ENCODE data around the gene BHLHA15. TPM values are rescaled to one million over a fixed set of nuclear protein-coding genes. Genes with fewer than 3 reads are reported as not detected.

The BHLHA15 gene
- total RNA-seq (2021; fragmentation: NEBNext Ultra II Directional; extraction: Animal tissue kit (Norgen Biotek cat#: 25700)), result 2.7 and 3.5 TPM in 2 replicates
- polyA plus RNA-seq (2011; rRNA removed), result 1.1 and 2.2 TPM in 2 replicates
- polyA plus RNA-seq (2011; cell fraction: cytosol; rRNA removed), result 2.0 TPM
- 3.2 TPM for polyA plus RNA-seq (2011; cell fraction: nucleus; rRNA removed)
- 1.3 to 1.7 TPM (median 1.7 TPM) in 3 of 4 replicates, not detected in the other for polyA plus RNA-seq (2012, experiment 1 of 2)
- polyA plus RNA-seq (2012, experiment 2 of 2), result 0.67 TPM
- 3.8 TPM for polyA plus RNA-seq (2013, experiment 1 of 2)
- polyA plus RNA-seq (2013, experiment 2 of 2), result 3.4 TPM
- 0.39 TPM in 1 of 2 replicates, not detected in the other for polyA minus RNA-seq (2011; rRNA and poly(A)+ RNA removed)
- not detected for polyA minus RNA-seq (2011; cell fraction: cytosol; rRNA and poly(A)+ RNA removed)
- 2.1 TPM for polyA minus RNA-seq (2011; cell fraction: nucleus; rRNA and poly(A)+ RNA removed)
- long read RNA-seq, experiment 1, result 0 reads
- long read RNA-seq, experiment 2, result 0 reads

GRCh38 chr7:98211221-98211675 is at the start of gene BHLHA15:
TSS of gene BHLHA15 (plus strand) at chr7:98211439. CDS start at chr7:98212310, 871 bp downstream.
- Histone ChIP-seq H3K27me3 (replicated peaks in 1 of 4; ENCODE audit: control insufficient read depth in 3 of 4, extremely low read depth in 1 of 4, insufficient read depth in 3 of 4, low read length in 3 of 4) (no peaks in the 10 kb centered on the region), H3K4me1 (replicated peaks in 1 of 4; ENCODE audit: control insufficient read depth in 3 of 4, insufficient read depth in 4 of 4, low read length in 3 of 4) (peaks cover 0 to 5% (median 3%) of the 10 kb centered on the region in 4 experiments; a peak in 3 of 7 replicates), H4K5ac (ENCODE audit: insufficient read length, low read depth, low read length) (no peak within 1 kb of the TSS), H4K8ac (ENCODE audit: extremely low read depth, insufficient read depth, low read length) (no peak within 1 kb of the TSS; the same call in 1 of the 2 replicates), H3K36me3 (ENCODE audit: control insufficient read depth in 2 of 4, insufficient read depth in 4 of 4, low read length in 3 of 4) (peaks cover 0 to 8% (median 0%) of the 10 kb centered on the region in 4 experiments; a peak in 4 of 8 replicates), H4K20me1 (replicated peaks in 1 of 2; ENCODE audit: control insufficient read depth in 1 of 2, insufficient read depth in 2 of 2, low read length in 2 of 2) (peaks cover 0 to 3% of the 10 kb centered on the region in 2 experiments), H3K18ac (ENCODE audit: extremely low read depth, low read length) (no peak within 1 kb of the TSS; the same call in 1 of the 2 replicates), H3K4ac (replicated peaks; ENCODE audit: insufficient read length, low read depth, low read length) (peak within 1 kb of the TSS; percentile 85), H2AK5ac (ENCODE audit: low read depth, low read length) (no peak within 1 kb of the TSS), H3K4me2 (ENCODE audit: insufficient read depth in 1 of 2, low read depth in 2 of 2, low read length in 2 of 2) (peak within 1 kb of the TSS; percentile 56 to 59), H3K27ac (ENCODE audit: low read depth, low read length) (no peak within 1 kb of the TSS), H3K9me3 (ENCODE audit: insufficient read depth in 2 of 2, low read depth in 1 of 2, low read length in 1 of 2) (no peaks in the 10 kb centered on the region), H2BK15ac (ENCODE audit: low read length) (no peak within 1 kb of the TSS; the same call in 1 of the 2 replicates), H2BK5ac (ENCODE audit: low read depth, low read length) (no peak within 1 kb of the TSS), H2BK120ac (replicated peaks; ENCODE audit: low read depth, low read length) (no peak within 1 kb of the TSS), H3K79me2 (ENCODE audit: control insufficient read depth in 1 of 2, insufficient read depth in 2 of 2, low read length in 2 of 2) (no peaks in the 10 kb centered on the region), H2BK20ac (ENCODE audit: low read length) (no peak within 1 kb of the TSS), H3K14ac (ENCODE audit: insufficient read length) (no peak within 1 kb of the TSS), H3K9ac (replicated peaks in 1 of 4; ENCODE audit: extremely low read depth in 1 of 4, low read depth in 3 of 4, low read length in 3 of 4) (no peak within 1 kb of the TSS), H3K4me3 (ENCODE audit: extremely low read depth in 1 of 4, insufficient read depth in 2 of 4, low read depth in 3 of 4, low read length in 4 of 4) (peak within 1 kb of the TSS; percentile 15 to 80 (median 27); a peak in 6 of 8 replicates), H3K23me2 (ENCODE audit: low read depth, low read length) (peaks cover 4% of the 10 kb centered on the region; the same call in 1 of the 2 replicates), H3K56ac (replicated peaks; ENCODE audit: insufficient read length, low read depth, low read length) (no peak within 1 kb of the TSS), H3K79me1 (ENCODE audit: low read depth, low read length) (no peaks in the 10 kb centered on the region; the same call in 1 of the 2 replicates), H4K91ac (replicated peaks; ENCODE audit: insufficient read length, low read length) (no peak within 1 kb of the TSS), H3K23ac (ENCODE audit: insufficient read length) (no peak within 1 kb of the TSS), H2BK12ac (ENCODE audit: low read depth, low read length) (peak within 1 kb of the TSS; percentile 50; the same call in 1 of the 2 replicates), H2AFZ (ENCODE audit: low read length) (no peak within 1 kb of the TSS)
- TF ChIP-seq CHD2 (IDR thresholded peaks at IDR 0.05; ENCODE audit: low read length) (no peak), HDAC2 (IDR thresholded peaks at IDR 0.05; ENCODE audit: borderline replicate concordance in 1 of 2, low read depth in 2 of 2, low read length in 2 of 2) (0 out of 4 replicates have a peak, but pooled peaks of 1 of the 2 experiments have one; percentile 17)
- FAIRE-seq (no peak), DNase-seq (ENCODE audit: low read depth in 1 of 2, low spot score in 2 of 2) (no peak)
- ChIA-PET CTCF (ENCODE audit: partially characterized antibody) (interaction anchor here (0.6 to 1.7 kb wide), 3 partner anchors 26 to 46 kb away, joined by 3 to 5 read pairs (median 3); no protein-coding TSS in a partner anchor), POLR2A (ENCODE audit: partially characterized antibody) (interaction anchor here (1.1 kb wide), 1 partner anchor 25 kb away, joined by 3 read pairs; no protein-coding TSS in a partner anchor)
- WGBS, 2 experiments (ENCODE audit: extremely low coverage in 1 of 2, insufficient coverage in 1 of 2, insufficient read length in 1 of 2, insufficient replicate concordance in 2 of 2, low coverage in 1 of 2, low lambda C conversion rate in 2 of 2, missing lambda C conversion rate in 1 of 2), result 28% methylated on average over 8 of the region's 45 CpGs; no CpG with 5 or more reads in 1 of the 2 experiments

All from H1 (cell line).